Right atrium auricular region (tissue), 2 donors: ENCODE results near the gene BTBD16. TPM values are rescaled to one million over a fixed set of nuclear protein-coding genes. Genes with fewer than 3 reads are reported as not detected.
A peak's percentile ranks its signal among the peaks of the same experiment; 100 is the strongest.

Experiments used
- DNase-seq: peaks from one replicate; pipeline ENCODE4 v3.0.0-alpha.2; 2019; ENCODE audit warnings: low spot score
- H3K27ac ChIP-seq, 2 donors: fragments of 200-600 bp; sonication (generic); 1 replicate in 1 of 2; 2 replicates in 1 of 2; pipeline ENCODE4 v1.5.1; 2016 to 2019
- H3K27me3 ChIP-seq, 2 donors: fragments of 200-600 bp; sonication (generic); one replicate each; pipeline versions ENCODE4 v1.5.1 to v1.6.0; 2017 to 2019
- H3K36me3 ChIP-seq: fragments of 200-600 bp; sonication (generic); one replicate; pipeline ENCODE4 v1.5.1; 2016
- H3K4me1 ChIP-seq, 2 donors: fragments of 200-600 bp; sonication (generic); one replicate each; pipeline versions ENCODE4 v1.5.1 to v1.6.0; 2017 to 2019
- H3K4me3 ChIP-seq, 2 donors: fragments of 200-600 bp; sonication (generic); 1 replicate in 1 of 2; 2 replicates in 1 of 2; pipeline ENCODE4 v1.5.1; 2017 to 2019; ENCODE audit warnings: mild to moderate bottlenecking in 1 of 2, moderate library complexity in 1 of 2
- H3K9me3 ChIP-seq, 2 donors: fragments of 200-600 bp; sonication (generic); one replicate each; pipeline ENCODE4 v1.5.1; 2019
- CTCF ChIP-seq, 2 donors: fragments of 200-600 bp; sonication (generic); IDR thresholded peaks; one replicate each; pipeline ENCODE4 v1.5.1; 2019; ENCODE audit warnings: antibody characterized with exemption in 2 of 2
- total RNA-seq, 2 donors: library from RNA; depleted of rRNA; stranded (reverse); fragments of >200 nt; gene quantifications; one replicate each; pipeline ENCODE4 v1.1.0, GENCODE V29; 2016

Gene BTBD16
- total RNA-seq, 2 donors from 2014 or later = not detected

- Histone ChIP-seq H3K27ac (no peak overlapping the region), H3K4me1 (peaks cover 0 to 2% of the 10 kb centered on the region in 2 donors), H3K4me3 (no peak overlapping the region), H3K27me3 (no peaks in the 10 kb centered on the region), H3K9me3 (no peaks in the 10 kb centered on the region), H3K36me3 (no peaks in the 10 kb centered on the region)
- TF ChIP-seq CTCF (IDR thresholded peaks at IDR 0.05) = no peak
- no peak for DNase-seq
Observed at GRCh38 chr10:122293961-122294380, 22.9 kb downstream of the BTBD16 start.

GRCh38 chr10:122294511-122295450 lies 23.7 kb downstream of the BTBD16 start:
- no peak overlapping the region for H3K4me3 ChIP-seq
- peak; percentile 26 for DNase-seq
- no peaks in the 10 kb centered on the region for H3K36me3 ChIP-seq
- no peaks in the 10 kb centered on the region for H3K9me3 ChIP-seq
- H3K27me3 ChIP-seq = no peaks in the 10 kb centered on the region
- peaks cover 0 to 5% of the 10 kb centered on the region in 2 donors for H3K4me1 ChIP-seq
- no peak for TF ChIP-seq CTCF (IDR thresholded peaks at IDR 0.05)
- H3K27ac ChIP-seq = no peak overlapping the region

DNA sequence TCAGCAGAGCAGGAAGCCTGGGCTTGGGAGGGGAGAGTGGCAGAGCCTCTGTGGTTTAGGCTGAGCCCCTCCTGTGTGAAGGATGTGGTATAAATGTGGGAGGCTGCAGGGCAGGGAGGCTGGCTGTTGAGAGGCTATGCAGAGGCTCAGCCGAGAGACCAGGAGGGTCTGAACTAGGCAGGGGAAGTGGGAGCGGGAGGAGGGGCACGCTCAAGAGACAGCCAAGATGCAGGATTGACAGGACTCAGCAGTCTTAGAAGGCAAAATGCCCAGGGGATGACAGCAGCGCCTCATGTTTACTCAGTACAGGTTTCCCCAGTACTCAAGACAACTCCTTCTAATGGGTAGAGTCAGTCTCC lies 24.3 kb downstream of the BTBD16 start:
- no peak for TF ChIP-seq CTCF (IDR thresholded peaks at IDR 0.05)
- no peak overlapping the region for H3K4me3 ChIP-seq
- peak; percentile 21 for DNase-seq
- H3K4me1 ChIP-seq = peaks cover 0 to 5% of the 10 kb centered on the region in 2 donors
- H3K36me3 ChIP-seq = no peaks in the 10 kb centered on the region
- H3K9me3 ChIP-seq = no peaks in the 10 kb centered on the region
- no peak overlapping the region for H3K27ac ChIP-seq
- no peaks in the 10 kb centered on the region for H3K27me3 ChIP-seq

DNA sequence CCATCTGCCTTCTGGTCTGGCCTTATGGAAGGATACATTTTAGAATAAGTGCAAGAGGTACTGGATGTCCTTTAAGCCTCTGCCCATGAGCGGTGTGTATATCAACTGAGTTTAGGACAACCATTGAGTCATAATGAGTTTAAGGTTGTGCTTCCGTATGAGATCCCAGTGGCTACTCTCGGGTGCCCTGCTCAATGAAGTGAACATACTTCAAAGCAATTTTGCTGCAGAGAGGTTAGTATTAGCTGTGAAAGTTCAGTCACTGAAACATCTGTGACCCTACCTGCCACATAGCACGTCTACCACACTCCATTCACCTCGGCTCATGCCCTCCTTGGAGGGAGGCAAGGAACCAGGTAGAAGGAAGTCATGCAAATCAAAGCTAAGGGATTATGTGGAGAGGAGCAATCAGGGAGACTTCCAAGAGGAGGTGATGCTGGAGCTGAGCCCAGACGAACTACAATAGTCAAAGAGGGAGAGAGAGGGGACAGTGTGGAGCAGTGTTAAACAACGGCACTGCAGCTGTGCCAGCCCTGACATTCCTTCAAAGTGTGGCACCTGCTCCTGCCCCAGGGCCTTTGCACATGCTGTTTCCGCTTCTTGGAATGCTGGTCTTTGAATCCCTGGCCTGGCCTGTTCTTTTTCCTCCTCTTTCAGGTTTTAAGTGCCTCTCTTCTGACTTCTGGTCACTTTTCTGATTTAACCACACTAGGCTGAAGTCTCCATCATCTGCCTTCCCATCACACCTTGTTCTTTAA lies 25.4 kb downstream of the BTBD16 start:
- DNase-seq = peak; percentile 44
- Histone ChIP-seq H3K27me3 (no peaks in the 10 kb centered on the region), H3K27ac (no peak overlapping the region), H3K4me3 (no peak overlapping the region), H3K9me3 (no peaks in the 10 kb centered on the region), H3K36me3 (no peaks in the 10 kb centered on the region), H3K4me1 (peaks cover 0 to 5% of the 10 kb centered on the region in 2 donors)
- no peak for TF ChIP-seq CTCF (IDR thresholded peaks at IDR 0.05)

- Histone ChIP-seq H3K4me1 (peaks cover 0 to 5% of the 10 kb centered on the region in 2 donors), H3K9me3 (no peaks in the 10 kb centered on the region), H3K36me3 (no peaks in the 10 kb centered on the region), H3K27ac (no peak overlapping the region), H3K27me3 (no peaks in the 10 kb centered on the region), H3K4me3 (no peak overlapping the region)
- peak; percentile 23 for DNase-seq
- TF ChIP-seq CTCF (IDR thresholded peaks at IDR 0.05) = no peak
Observed at GRCh38 chr10:122297583-122297982, 26.5 kb downstream of the BTBD16 start.
